ENCODE measurements around the gene GPR155. TPM values are rescaled to one million over a fixed set of nuclear protein-coding genes. Genes with fewer than 3 reads are reported as not detected.

Gene GPR155, protein sequence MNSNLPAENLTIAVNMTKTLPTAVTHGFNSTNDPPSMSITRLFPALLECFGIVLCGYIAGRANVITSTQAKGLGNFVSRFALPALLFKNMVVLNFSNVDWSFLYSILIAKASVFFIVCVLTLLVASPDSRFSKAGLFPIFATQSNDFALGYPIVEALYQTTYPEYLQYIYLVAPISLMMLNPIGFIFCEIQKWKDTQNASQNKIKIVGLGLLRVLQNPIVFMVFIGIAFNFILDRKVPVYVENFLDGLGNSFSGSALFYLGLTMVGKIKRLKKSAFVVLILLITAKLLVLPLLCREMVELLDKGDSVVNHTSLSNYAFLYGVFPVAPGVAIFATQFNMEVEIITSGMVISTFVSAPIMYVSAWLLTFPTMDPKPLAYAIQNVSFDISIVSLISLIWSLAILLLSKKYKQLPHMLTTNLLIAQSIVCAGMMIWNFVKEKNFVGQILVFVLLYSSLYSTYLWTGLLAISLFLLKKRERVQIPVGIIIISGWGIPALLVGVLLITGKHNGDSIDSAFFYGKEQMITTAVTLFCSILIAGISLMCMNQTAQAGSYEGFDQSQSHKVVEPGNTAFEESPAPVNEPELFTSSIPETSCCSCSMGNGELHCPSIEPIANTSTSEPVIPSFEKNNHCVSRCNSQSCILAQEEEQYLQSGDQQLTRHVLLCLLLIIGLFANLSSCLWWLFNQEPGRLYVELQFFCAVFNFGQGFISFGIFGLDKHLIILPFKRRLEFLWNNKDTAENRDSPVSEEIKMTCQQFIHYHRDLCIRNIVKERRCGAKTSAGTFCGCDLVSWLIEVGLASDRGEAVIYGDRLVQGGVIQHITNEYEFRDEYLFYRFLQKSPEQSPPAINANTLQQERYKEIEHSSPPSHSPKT
- total RNA-seq: 10 to 100 TPM; 10.1 to 13.7 TPM

DNA sequence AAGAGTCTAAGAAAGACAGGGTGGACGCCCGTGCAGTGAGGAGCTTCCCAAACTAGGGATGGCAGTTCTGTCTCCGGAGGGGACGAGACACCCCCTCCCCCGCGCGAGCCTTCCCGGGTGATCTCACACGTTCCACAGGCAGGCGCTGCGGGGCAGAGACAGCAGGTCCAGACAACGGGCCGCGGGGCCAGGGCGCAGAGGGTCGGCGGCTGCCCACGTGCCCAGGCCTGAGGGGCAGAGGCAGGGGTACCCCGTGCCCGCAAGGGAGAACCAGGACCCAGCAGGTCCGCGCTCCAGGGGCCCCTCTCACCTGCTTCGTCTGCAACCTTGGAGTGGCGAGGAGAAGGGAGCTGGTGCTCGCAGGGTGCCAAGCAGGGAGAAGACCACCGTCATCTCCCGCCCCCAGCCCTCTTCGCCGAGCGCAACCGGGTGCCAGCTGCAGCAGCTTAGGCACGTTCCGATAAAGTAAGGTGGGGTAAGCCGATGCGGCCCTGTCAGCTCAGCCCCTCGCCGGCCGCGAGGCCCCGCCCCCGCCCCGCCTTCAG, at the start of gene GPR155:
Gene GPR155 (minus strand): TSS at position 467 of the 545 bp plus-strand sequence. CDS start 5,073 bp downstream, outside the sequence.
- peak within 1 kb of the TSS; percentile 88 to 89 for H3K27ac ChIP-seq
- no peaks in the 10 kb centered on the region for H3K4me1 ChIP-seq
- no peaks in the 10 kb centered on the region for H3K9me3 ChIP-seq
- H3K36me3 ChIP-seq: peaks cover under 1% of the 10 kb centered on the region
- peak; percentile 74 for DNase-seq (ENCODE audit: low spot score)
- TF ChIP-seq, protein P1, sequence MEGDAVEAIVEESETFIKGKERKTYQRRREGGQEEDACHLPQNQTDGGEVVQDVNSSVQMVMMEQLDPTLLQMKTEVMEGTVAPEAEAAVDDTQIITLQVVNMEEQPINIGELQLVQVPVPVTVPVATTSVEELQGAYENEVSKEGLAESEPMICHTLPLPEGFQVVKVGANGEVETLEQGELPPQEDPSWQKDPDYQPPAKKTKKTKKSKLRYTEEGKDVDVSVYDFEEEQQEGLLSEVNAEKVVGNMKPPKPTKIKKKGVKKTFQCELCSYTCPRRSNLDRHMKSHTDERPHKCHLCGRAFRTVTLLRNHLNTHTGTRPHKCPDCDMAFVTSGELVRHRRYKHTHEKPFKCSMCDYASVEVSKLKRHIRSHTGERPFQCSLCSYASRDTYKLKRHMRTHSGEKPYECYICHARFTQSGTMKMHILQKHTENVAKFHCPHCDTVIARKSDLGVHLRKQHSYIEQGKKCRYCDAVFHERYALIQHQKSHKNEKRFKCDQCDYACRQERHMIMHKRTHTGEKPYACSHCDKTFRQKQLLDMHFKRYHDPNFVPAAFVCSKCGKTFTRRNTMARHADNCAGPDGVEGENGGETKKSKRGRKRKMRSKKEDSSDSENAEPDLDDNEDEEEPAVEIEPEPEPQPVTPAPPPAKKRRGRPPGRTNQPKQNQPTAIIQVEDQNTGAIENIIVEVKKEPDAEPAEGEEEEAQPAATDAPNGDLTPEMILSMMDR (IDR thresholded peaks at IDR 0.05): no peak
- peak within 1 kb of the TSS; percentile 84 to 91 for H3K4me3 ChIP-seq
- no peaks in the 10 kb centered on the region for H3K27me3 ChIP-seq

DNA sequence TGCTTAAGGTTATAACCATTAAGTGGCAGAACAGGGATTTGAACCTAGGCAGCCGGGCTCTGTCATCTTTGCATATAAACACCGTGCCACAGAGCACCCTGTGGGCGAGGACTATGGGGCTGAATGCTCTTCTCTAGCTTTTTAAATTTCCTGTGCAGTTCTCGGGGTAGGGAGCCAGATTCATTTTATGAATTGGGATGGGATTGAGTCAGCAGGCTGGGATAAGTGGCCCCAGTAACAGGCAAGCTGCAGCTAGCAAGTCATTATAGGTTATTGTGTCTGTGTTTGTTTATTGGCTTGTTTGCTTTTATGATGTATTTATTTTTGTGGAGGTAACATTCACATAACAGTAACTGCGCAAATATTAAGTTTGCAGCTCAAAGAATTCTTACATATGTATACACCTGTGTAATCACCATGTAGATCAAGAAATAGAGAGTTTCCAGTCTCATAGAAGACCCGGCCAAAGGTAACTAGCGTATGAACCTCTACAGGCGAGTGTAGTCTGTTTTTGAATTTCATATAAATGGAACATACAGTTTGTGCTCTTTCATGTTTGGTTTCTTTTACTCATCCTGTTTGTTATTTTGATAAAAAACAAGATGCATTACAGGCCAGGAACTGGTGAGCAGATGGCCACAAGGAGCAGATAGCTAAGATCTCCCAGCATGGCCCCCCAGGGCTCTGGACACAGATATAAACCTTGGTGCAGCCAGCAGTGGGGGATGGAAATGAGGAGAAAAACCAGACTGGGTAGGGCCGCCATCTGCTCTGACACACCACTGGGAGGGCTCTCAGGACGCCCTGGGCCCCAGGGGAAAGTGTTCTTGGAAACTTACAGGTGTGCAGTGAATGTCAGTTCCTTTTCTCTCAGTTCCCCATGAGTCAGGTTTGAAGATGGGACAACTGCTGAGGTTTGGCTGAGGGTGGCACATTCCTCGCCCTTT, 49.2 kb upstream of the GPR155 start:
- Histone ChIP-seq H3K27me3 (no peaks in the 10 kb centered on the region), H3K4me3 (no peak overlapping the region), H3K27ac (no peak overlapping the region), H3K36me3 (no peaks in the 10 kb centered on the region), H3K4me1 (no peaks in the 10 kb centered on the region), H3K9me3 (no peaks in the 10 kb centered on the region)
- DNase-seq (ENCODE audit: low spot score): no peak
- TF ChIP-seq, protein P1 (IDR thresholded peaks at IDR 0.05): no peak

DNA sequence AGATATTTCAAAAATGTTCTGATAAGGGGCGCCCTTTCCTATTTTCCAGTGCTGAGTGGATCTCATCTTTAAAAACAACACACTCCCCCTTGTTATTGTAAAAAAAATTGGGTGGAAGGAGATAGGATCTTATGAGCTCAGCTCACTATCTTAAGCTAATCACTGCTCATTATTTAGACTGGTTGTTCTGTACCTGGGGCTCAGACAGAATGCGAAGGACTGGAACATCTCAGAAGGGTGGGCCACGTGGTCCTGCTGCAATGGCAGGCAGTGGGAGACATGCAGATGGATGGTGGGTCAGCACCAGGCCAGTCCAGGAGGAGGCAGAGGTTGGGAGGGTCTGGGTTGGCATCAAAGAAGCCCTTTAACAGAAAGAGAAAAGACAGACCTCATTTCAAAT, 48.3 kb upstream of the GPR155 start:
- no peak overlapping the region for H3K27ac ChIP-seq
- TF ChIP-seq, protein P1 (IDR thresholded peaks at IDR 0.05): no peak
- no peak for DNase-seq (ENCODE audit: low spot score)

GRCh38 chr2:174529916-174530315, 43.1 kb upstream of the GPR155 start:
- H3K27ac ChIP-seq: no peak overlapping the region
- no peak for DNase-seq (ENCODE audit: low spot score)
- H3K4me3 ChIP-seq: no peak overlapping the region
- H3K9me3 ChIP-seq: peaks cover 0 to 10% of the 10 kb centered on the region in 2 donors
- H3K27me3 ChIP-seq: no peaks in the 10 kb centered on the region
- no peaks in the 10 kb centered on the region for H3K4me1 ChIP-seq
- TF ChIP-seq, protein P1 (IDR thresholded peaks at IDR 0.05): no peak
- no peaks in the 10 kb centered on the region for H3K36me3 ChIP-seq

More for the DNA sequence above, 48.3 kb upstream of the GPR155 start:
- no peak overlapping the region for H3K4me3 ChIP-seq
- H3K36me3 ChIP-seq: no peaks in the 10 kb centered on the region
- no peaks in the 10 kb centered on the region for H3K9me3 ChIP-seq
- H3K27me3 ChIP-seq: no peaks in the 10 kb centered on the region
- no peaks in the 10 kb centered on the region for H3K4me1 ChIP-seq

DNA sequence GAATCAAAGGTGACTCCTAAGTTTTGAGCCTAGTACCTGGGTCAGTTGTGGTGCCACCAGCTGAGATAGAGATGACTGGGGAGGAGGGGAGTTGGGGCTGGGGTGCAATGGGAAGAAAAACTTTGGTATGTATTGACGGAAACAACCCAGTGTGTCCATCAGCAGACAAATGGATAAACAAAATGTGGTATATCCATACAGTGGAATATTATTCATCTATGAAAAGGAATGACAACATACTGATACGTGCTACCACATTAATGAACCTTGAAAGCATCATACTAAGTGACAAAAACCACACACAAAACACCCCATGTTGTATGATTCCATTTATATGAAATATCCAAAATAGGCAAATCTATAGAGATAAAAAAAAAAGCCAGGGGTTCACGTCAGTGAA, 41.1 kb upstream of the GPR155 start:
- H3K27ac ChIP-seq: no peak overlapping the region

More for the DNA sequence above, 41.1 kb upstream of the GPR155 start:
- H3K4me1 ChIP-seq: no peaks in the 10 kb centered on the region
- H3K27me3 ChIP-seq: no peaks in the 10 kb centered on the region
- peaks cover 0 to 10% of the 10 kb centered on the region in 2 donors for H3K9me3 ChIP-seq
- no peak overlapping the region for H3K4me3 ChIP-seq
- DNase-seq (ENCODE audit: low spot score): no peak
- no peaks in the 10 kb centered on the region for H3K36me3 ChIP-seq
- TF ChIP-seq, protein P1 (IDR thresholded peaks at IDR 0.05): no peak

All from right atrium auricular region (tissue), 2 donors.